ENCODE results near the gene GRID1.

The GRID1 gene

DNA sequence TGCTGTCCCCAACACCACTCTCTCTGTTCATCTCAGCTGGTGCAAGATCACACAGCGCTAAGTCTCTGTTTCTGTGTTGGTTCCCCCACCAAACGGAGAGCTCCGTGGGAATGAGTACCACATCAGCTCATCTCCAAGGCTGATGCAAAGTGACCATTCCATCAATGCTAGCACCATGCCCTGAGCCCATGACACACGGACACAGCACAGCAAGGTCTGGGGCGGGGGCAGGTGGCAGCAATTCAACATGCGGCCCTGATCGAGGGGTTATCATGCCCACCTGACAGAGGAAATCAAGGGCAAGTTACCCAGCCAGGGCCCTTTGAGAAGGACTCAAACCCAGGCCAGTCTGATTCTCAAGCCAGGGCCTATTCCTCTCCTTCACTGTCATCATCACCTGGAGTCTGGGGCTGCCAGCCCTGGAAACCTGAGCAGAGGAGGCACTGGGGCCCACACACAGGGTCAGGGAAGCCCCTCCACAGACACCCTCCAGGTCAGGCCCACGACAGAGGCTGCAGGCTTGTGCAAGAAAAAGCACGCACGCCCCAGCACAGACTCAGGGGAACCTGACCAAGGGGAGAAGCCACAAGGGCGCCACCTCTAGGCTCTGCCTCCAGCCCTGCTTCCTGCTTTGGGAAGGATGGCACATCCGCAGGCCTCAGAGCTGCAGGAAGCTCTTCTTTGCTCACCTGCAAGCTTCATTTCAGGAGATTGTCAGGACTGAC is 74.8 kb downstream of the GRID1 start:
- no peak for DNase-seq

DNA sequence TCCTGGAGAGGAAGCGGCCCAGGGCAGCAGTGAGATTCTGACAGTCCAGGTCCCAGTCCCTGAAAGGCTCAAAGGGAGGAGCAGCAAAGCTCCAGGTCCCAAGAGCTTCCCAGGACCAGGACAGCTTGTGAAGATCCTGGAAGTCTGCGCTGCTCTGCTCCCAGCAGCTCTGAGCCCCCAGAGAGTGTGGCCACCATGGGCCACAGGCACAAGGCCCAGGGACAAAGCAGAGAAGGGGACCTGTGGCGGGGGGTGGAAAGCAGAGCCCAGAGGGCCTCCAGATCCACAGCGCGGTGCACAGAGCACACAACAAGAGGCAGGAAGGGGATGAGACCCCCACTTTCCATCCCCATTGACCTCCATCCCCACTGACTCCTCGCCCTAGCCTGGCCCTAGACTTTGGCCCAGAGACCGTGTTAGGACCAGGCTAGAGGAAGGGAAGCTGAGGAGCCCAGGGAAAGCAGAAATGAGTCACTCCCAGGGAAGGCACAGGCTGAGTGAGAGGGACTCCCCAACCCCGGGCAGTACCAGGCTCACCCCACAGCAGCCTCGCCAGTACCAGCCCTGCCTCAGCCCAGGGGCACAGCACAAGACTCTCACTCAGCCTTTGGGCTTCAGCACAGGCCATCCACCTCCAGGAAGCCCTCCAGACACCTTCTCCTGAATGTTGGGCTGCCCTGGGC is 75.5 kb downstream of the GRID1 start:
- no peak for DNase-seq

DNA sequence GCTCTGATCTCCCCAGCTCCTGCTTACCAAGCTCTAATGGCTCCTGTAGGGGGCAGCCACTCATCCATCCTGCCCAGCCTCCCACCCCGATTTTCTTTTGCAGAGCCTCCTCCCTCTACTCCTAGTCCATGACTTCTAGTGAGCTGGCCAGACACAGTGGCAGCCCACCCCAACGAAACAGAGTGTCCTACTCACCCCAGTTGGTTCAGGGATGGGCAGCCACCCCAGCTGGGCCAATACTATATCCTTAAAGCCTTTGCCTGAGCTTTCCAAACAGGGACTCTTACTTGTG is 77.1 kb downstream of the GRID1 start:
- DNase-seq = no peak

DNA sequence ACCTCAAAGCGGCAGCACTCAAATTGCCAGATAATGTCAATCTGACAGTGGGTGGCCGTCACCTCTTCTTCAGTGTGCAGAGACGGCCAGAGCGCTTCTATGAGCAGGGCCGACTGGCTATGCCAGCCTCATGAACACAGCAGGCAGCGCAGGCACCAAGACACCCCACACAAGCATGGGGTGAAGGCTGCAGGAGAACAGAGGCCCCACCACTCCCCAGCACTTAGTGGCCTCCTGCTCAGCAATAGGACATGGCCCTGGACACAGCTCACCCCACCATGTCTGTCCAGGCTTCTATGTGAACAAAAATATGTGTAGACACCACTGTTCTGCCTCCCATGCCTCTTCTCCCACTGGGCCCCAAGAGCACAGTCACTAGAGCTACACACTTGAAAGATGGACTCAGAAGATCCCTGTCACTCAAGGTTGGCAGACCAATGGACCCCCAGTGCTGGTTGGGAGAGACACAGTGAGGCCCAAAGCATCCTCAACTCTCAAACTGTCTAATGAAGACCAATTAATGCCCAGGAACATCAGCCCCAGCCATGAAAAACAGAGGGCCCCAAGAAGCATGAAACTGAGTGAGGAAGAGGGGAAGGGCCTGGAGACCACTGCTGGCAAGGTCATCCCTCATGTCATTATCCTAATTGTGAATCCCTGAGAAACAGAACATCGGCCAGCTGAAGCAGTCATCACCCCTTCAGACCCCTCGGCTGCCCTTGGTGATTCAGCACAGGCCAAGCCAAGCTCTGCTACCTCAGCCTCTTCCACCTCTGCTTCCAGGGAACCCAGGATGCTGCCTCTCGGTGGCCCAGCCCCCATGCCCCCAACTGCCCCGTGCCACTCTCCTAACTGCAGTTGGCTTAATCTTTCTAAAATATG is 77.7 kb downstream of the GRID1 start:
- DNase-seq = no peak

DNA sequence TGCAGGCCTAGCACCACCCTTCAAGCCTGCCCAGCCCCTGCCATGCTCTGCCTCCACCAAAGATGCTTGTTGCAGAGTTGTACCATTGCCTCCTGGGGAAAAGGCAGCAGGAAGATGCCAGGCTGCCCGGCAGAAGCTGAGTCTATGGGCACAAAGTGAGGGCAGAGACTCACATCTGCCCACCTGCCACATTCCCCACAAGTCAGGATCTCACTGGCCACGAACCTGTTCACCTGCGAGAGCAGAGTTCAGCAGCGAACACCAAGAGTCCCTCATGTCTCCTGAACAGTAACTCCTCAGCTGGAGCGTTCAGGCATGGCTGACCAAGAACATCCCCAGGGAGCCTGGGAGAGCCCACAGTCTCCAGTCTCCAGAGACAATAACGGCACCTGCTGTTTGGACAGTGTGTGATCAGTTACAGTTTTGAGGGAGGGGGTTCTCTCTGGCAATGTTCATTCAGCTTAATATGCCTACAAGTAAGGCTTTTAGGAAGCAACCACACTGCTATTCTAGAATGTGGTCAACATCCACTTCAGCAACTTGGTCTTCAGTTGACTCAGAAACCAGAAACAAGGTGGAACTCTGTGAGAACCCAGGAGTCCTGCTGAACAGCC is 78.5 kb downstream of the GRID1 start:
- no peak for DNase-seq

DNA sequence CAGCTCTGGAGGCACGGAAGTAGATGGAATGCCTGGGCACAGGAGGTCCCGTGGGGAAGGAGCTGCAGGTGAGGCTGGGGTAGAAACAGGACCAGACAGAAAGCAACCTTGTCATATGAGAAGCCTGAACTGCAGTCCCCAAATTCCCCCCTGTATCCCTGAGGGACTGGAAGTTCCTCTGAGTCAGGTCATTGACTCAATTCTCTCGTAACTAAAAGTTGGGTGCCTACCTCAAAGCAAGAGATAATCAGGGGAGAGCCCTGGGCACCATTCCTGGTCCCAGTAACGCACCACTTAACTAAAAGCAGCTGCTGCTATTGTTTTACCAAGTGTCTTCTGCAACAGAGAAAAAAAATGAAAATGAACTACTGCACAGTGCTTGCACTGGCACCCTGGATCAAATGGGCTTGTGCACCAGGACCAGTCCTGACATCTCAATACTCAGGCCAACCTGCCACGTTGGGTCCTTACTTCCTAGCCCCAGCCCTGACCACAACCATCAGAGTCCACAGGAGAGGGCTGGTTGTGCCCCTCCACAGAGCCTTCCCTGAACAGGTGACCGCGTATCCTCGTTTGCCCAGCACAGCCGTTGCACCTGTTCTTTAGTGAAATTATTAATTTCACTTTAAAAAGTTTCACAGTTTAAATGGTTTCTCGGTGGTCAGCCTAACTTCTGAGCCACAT is 79.3 kb downstream of the GRID1 start:
- DNase-seq = no peak

DNA sequence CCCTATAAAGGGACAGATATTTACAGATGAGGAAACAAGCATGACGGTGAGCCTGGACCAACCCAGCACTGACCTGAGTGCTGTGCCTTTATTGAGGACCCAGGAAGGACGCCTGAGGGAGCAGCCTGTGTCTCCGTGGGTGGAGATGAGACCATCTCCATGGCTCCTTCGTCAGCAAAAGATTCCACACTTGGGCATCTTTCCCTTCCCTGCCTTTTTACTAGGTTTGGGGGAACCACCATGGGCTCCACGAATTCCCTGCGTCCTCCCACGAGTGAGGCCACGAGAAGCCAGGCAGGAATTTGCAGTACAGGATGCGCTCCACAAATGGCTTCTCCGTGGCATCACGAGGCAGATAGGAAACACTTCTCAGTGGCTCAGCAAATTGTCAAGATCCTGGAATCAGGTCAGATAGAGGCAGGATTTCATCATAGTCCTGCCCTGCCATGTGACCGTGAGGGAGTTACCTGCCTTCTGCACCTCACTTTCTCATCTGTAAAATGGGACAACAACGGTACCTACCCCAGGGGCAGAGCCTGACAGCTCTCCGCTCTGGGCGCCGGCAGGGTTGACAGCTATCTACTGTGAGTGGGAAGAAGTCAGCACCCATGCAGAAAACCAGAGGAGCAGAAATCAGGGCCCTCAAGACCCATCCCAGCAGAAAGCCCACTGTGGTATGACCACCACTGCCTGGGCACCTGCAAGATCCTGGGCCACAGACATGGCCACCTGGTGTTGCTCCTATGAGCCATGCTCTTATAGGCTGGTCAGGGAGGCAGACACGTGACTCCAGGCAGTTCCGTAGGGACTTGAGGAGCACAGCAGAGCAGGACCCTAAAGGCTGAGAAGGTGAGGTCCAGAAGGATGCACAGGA is 80.1 kb downstream of the GRID1 start:
- no peak for DNase-seq

DNA sequence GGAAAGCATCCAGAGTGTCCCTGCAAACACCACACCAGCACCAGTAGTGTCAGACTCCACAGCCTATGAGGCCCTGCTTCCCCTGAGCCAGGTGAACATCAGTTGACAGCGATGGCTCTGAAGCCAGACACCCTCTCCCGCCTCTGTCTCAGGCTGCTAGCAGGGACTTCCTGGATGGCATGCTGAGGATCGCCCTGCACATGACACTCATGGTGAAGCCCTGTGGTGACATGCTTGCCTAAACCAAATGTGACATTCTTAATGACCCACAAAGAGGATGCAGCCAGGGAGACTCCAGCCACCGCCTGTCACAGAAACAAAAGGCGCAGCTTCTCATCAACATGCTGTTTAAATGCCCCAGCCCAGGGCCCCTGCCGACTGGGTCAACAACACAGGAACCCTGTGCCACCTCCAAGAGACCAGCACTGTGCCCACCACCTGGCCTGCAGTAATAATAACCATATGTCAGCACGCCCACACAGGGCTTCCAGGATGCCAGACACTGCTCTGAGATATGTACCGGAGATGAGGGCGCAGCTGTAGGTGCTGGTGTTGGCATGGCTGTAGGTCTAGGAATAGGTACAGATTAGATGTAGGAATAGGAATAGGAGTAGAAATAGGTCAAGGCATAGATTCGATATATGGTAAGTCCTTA is 81.3 kb downstream of the GRID1 start:
- no peak for DNase-seq

DNA sequence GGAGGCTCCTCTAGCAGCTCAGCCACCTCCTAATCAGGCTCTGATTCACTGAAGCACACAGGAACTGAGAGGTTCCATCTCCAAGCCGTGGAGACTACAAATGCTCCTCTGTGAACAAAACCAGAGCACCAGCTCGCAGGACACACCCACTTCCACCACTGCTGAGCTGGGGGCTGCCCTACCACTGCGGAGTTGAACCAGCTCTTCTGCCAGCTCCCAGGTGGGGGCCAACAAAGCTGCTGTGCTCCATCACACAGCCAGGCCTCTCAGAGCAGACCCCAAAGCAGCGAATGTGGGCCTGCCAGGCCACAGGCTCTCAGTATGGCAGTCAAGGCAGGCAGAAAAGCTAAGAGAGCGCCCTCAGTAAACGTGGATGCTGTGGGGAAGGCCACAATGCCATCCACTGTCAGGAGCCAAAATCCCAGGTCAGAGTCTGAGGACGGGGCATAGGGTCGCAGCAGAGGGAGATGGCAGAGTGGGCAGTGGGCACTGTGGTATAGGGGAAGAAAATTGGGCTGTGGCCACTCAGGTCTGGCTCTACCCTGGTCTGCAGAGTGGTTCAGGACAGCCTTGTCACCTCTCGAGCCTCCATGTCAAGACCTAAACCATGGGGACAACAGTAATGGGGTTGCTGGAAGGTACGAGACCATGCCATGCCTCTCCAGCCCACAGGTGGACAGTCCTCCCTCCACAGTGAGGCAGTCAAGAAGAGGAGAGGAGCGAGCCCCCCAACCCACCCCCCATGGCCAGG is 82.1 kb downstream of the GRID1 start:
- DNase-seq = no peak

DNA sequence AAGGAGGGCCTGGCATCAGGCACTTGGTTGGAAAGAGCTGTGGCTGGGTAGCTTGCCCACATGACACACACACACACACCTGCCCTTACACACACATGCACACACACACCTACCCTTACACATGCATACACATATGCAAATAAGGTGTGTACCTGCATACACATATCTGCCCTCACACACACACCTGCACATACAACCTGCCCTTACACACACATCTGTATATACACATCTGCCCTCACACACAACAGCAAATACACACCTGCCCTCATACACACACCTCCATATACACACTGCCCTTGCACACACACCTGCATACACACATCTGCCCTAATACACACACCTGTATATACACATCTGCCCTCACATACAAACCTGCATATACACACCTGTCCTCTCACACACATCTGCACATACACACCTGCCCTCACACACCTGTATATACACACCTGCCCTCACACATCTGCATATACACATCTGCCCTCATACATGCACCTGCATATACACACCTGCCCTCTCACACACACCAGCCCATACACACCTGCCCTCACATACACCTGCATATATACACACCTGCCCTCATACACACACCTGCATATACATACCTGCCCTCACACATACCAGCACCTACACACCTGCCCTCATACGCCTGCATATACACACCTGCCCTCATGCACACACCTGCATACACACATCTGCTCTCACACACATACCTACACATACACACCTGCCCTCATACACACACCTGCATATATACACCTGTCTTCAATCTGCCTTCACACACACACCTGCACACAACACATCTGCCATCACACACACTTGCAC is 82.9 kb downstream of the GRID1 start:
- DNase-seq = no peak

DNA sequence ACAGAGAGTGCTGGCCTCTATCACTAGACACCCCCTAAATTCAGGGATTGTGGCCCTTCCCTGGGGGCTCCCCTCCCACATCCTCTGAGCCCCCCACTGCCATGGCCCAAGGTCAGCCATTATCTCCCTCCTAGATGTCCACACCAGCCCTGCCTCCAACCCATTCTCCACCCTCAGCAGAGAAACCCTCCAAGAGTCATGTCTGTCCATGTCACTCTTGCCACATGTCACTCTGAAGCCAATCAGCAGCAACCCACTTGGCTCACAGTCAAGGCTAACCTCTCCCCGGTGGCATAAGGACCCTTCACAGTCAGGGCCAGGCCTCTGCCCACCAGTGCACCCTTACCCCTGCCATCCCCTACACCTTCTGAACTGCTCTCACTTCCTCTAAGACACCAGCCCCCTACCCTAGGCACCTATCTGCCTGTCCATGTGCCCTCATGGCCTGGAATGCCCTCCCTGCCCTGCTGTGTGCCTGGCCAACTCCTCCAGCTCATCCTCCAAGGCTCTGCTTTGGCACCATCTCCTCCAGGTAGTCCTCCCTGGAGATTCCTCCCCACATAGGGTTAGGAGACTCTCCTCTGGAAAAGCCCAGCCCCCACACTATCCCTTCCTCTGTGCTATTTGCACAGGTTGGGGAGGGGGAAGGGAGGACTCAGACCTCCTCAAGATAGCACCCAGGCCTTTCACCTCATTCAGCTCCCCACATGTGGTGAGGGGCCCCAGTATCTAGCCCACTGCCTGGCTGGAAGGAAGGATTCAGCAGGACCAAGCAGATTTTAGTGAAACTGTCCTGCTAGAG is 83.7 kb downstream of the GRID1 start:
- no peak for DNase-seq

DNA sequence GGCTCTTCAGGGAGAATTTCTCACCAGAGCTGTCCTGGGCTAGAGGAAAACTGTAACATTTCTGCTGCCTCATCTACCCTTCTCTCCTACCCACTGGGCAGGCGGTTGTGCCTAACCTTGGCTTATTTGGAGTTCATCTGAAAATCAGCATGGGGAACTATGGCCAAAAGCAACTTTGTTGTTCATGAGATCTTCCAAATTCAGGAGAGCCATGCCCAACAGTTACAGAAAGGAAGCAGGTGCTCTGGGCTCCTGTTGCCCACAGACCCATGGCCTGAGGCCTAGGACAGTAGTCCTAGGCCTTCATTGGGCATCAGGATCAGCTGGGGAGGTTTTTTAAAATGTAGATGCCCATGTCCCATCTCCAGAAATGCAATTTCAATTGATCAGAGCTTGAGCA is 85.2 kb downstream of the GRID1 start:
- DNase-seq = no peak

DNA sequence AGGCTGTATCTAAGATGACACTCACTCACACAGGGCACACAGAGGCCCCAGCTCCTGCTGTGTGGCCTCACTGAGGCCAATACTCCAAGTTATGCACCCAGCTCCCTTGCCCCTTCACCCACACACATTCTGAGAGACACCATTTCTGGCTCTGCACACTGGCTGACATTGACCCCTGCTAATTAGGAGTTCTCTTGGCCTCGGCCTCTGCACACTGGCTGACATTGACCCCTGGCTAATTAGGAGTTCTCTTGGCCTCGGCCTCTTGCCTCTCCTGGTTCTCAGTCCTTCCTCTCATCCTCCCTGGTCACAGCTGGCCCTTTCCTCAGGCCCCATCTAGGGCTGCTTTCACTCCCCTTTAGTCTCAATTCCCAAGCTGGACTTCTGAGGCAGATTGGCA is 97.3 kb downstream of the GRID1 start:
- DNase-seq = no peak

DNA sequence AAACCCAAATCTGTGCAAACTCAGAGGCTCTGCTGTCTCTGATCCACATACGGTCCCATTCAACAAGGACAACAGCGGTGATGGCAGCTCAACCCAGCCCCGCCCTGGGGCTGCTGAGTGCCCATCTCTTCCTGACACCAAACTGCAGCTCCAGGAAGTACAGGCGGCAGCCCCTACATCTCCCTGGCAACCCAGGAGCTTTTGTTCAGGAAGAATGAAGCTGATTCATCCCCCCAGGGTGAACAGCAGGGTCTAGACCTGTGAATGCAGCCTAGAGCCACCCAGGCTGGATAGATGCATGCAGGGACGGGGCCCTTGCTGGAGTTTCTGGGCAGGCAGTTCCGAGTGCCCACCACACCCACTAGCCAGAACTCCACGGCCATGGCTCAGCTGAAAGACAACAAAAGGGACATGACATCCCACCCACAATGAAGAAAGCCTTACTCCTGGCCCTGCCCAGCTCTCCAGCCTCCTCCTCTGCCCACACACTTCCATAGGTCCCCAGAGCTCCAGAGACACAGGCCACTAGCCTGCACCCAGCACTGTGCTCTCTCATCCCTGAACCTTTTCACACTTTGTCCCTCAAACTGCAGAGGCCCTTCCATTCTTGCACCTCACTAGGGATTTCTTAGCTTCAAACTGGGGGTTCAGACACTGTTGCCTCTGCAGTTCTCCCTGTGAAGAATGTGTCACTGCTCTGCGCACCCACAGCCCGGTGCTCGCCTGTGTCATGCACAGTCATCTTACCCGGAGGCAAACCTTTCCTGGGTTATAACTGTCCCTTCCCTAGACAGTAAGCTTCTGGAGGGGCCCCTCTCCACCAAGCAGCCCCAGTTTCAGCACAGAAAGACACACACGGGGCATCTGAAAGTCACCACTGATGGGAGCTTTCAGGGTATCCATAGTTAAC is 99.1 kb downstream of the GRID1 start:
- no peak for DNase-seq

DNA sequence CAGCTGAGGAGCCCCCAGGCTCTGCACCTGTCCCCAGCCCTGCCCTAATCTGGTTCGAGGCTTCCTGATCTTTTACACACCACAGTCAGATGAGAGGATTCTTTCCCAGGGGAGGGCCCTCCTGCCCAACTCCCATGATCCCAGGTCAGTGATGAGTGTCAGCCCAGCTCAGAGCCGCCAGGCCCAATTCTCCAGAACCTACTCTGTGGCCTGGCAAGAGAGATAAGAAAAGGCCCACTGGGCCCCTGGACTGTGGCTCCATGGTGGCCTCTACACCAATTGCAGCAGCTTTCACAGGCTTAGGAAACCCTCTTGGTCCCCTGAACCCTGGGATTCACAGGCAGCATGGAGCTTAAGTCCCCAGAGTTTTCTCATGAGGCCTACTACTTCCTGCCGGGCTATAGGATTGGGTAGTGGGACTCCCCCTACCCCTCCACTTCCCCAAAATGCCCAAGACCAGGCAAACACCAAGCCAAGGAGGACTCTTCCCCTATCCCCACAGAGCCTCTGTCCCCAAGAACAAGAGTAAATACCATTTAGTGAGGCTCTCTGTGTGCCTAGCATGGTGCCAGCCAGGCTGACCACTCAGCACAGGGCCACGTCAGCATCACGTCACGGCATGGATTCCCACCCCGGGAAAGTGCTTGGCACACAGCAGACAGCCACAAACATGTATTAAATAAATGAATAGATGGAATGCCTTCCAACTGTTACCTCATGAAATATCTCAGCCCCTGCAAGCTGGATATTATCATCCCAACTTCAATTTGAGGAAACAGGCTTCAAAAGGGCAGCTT is 100.0 kb downstream of the GRID1 start:
- no peak for DNase-seq

DNA sequence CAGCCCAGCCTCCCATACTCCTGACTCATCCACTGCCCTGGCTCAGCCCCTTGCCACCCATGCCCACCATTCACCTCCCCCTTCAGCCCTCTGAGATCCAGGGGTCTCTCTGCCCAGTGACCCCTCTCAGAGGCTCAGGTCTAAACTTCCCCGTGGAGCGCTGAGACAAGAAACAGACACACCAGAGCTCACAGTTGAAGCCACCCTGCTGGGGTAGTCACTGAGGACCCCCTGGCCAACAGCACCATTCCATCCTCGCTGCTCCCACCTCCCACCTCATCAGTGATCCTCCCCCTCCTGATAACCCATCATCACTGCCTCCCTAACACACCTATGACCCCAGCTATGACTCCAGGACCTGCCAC is 100.7 kb downstream of the GRID1 start:
- no peak for DNase-seq

Data from stimulated activated CD4-positive, alpha-beta T cell treated with anti-CD3 and anti-CD28 coated beads, Interleukin-15, amount 100 ng/mL, for 24 hours (primary cell).